ENCODE results near the gene MYL9. TPM values are rescaled to one million over a fixed set of nuclear protein-coding genes. Genes with fewer than 3 reads are reported as not detected.
A peak's percentile ranks its signal among the peaks of the same experiment; 100 is the strongest.

MYL9 gene
- total RNA-seq, 4 donors from 2014 or later: 2,169 to 3,466 (median 2,516) TPM

DNA sequence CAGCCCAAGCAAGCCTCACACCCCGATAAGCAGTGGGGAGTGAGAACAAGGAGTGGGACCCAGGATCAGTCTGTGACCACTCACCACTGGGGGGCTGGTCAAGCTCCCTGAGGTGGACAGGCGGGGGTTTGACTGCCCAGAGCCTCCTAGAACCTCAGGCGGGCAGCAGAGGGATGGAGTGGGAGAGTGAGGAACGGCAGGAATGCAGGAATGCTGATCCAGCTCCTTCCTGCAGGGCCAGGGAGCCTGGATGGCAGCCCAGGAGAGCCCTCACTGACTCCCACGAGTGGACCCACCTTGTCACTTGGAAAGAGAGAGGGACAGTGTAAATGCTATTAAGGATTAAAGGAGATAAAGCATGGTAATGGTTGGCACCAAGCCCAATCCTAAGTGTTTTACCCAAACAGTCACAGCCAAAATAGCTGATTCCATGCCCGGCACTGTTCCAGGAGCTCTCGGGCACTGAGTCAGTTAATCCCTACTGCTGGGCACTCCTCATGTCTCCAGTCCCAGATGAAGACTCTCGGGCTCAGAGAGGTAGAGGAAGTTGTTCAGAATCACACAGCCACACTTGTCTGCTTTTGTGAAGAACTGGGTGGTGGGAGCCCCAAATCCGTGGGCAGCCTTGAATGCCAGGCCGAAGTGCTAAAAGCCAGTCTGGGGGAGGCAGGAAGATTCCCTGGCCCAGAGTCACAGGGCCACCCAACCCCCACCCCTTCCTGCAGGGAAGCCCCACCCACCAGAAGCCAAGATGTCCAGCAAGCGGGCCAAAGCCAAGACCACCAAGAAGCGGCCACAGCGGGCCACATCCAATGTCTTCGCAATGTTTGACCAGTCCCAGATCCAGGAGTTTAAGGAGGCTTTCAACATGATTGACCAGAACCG, 3.1 kb downstream of the MYL9 start:
- 41% methylated on average over 9 of the region's 15 CpGs for WGBS
- Histone ChIP-seq H3K27me3 (no peaks in the 10 kb centered on the region), H3K27ac (replicated peaks in 1 of 4) (peak overlapping the region; percentile 95 to 99 (median 98)), H3K9me3 (no peaks in the 10 kb centered on the region), H3K36me3 (peaks cover 28 to 56% (median 49%) of the 10 kb centered on the region in 4 donors), H3K4me3 (peak overlapping the region; percentile 73 to 92 (median 88)), H3K4me1 (peaks cover 55 to 93% (median 89%) of the 10 kb centered on the region in 4 donors)
- TF ChIP-seq POLR2AphosphoS5 (IDR thresholded peaks at IDR 0.05): peak; percentile 33 to 69
- TF ChIP-seq POLR2A (IDR thresholded peaks at IDR 0.05; ENCODE audit: low read depth): no peak
- TF ChIP-seq, protein P1, sequence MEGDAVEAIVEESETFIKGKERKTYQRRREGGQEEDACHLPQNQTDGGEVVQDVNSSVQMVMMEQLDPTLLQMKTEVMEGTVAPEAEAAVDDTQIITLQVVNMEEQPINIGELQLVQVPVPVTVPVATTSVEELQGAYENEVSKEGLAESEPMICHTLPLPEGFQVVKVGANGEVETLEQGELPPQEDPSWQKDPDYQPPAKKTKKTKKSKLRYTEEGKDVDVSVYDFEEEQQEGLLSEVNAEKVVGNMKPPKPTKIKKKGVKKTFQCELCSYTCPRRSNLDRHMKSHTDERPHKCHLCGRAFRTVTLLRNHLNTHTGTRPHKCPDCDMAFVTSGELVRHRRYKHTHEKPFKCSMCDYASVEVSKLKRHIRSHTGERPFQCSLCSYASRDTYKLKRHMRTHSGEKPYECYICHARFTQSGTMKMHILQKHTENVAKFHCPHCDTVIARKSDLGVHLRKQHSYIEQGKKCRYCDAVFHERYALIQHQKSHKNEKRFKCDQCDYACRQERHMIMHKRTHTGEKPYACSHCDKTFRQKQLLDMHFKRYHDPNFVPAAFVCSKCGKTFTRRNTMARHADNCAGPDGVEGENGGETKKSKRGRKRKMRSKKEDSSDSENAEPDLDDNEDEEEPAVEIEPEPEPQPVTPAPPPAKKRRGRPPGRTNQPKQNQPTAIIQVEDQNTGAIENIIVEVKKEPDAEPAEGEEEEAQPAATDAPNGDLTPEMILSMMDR (IDR thresholded peaks at IDR 0.05): no peak
- TF ChIP-seq EP300 (IDR thresholded peaks at IDR 0.05): no peak
- intact Hi-C loops (cut with DNase I): loop anchor here (5.0 kb wide), 1 partner anchor 82 kb away; no protein-coding TSS in a partner anchor
- no peak for DNase-seq (ENCODE audit: extremely low spot score)

GRCh38 chr20:36546111-36546736, 4.9 kb downstream of the MYL9 start:
- intact Hi-C loops (cut with DNase I): no loop called here
- H3K27me3 ChIP-seq: no peaks in the 10 kb centered on the region

GRCh38 chr20:36547186-36548005, 6.1 kb downstream of the MYL9 start:
- Histone ChIP-seq H3K4me3 (peak overlapping the region in 2 of 4 donors; percentile 3 to 92), H3K4me1 (peaks cover 55 to 93% (median 90%) of the 10 kb centered on the region in 4 donors), H3K27ac (replicated peaks in 1 of 4) (peak overlapping the region; percentile 32 to 97 (median 88)), H3K36me3 (peaks cover 28 to 61% (median 53%) of the 10 kb centered on the region in 4 donors), H3K9me3 (no peaks in the 10 kb centered on the region), H3K27me3 (no peaks in the 10 kb centered on the region)
- intact Hi-C loops (cut with DNase I): no loop called here
- 44% methylated on average over 9 of the region's 12 CpGs for WGBS
- DNase-seq (ENCODE audit: extremely low spot score): no peak
- TF ChIP-seq EP300 (IDR thresholded peaks at IDR 0.05): no peak
- TF ChIP-seq, protein P1 (IDR thresholded peaks at IDR 0.05): no peak
- no peak for TF ChIP-seq POLR2A (IDR thresholded peaks at IDR 0.05; ENCODE audit: low read depth)
- no peak for TF ChIP-seq POLR2AphosphoS5 (IDR thresholded peaks at IDR 0.05)

More at GRCh38 chr20:36546111-36546736, 4.9 kb downstream of the MYL9 start:
- 31% methylated on average over 6 of the region's 14 CpGs for WGBS
- H3K4me3 ChIP-seq: peak overlapping the region; percentile 73 to 92 (median 88)
- H3K4me1 ChIP-seq: peaks cover 59 to 93% (median 92%) of the 10 kb centered on the region in 4 donors
- H3K27ac ChIP-seq (replicated peaks in 1 of 4): peak overlapping the region; percentile 95 to 99 (median 98)
- H3K9me3 ChIP-seq: no peaks in the 10 kb centered on the region
- DNase-seq (ENCODE audit: extremely low spot score): no peak
- TF ChIP-seq POLR2AphosphoS5 (IDR thresholded peaks at IDR 0.05): no peak
- TF ChIP-seq, protein P1 (IDR thresholded peaks at IDR 0.05): no peak
- TF ChIP-seq POLR2A (IDR thresholded peaks at IDR 0.05; ENCODE audit: low read depth): no peak
- TF ChIP-seq EP300 (IDR thresholded peaks at IDR 0.05): no peak
- H3K36me3 ChIP-seq: peaks cover 28 to 61% (median 53%) of the 10 kb centered on the region in 4 donors

- peaks cover 50 to 87% (median 85%) of the 10 kb centered on the region in 4 donors for H3K4me1 ChIP-seq
- H3K27ac ChIP-seq (replicated peaks in 1 of 4): peak overlapping the region; percentile 70 to 97 (median 88)
- no peak for DNase-seq (ENCODE audit: extremely low spot score)
- peaks cover 28 to 57% (median 53%) of the 10 kb centered on the region in 4 donors for H3K36me3 ChIP-seq
- no peaks in the 10 kb centered on the region for H3K27me3 ChIP-seq
- intact Hi-C loops (cut with DNase I): no loop called here
- no peaks in the 10 kb centered on the region for H3K9me3 ChIP-seq
- 68% methylated on average over 12 of the region's 12 CpGs for WGBS
- TF ChIP-seq POLR2AphosphoS5 (IDR thresholded peaks at IDR 0.05) (peak in 1 of 2 donors; percentile 15), POLR2A (IDR thresholded peaks at IDR 0.05; ENCODE audit: low read depth) (no peak), EP300 (IDR thresholded peaks at IDR 0.05) (no peak)
- TF ChIP-seq, protein P1 (IDR thresholded peaks at IDR 0.05): peak in 1 of 3 experiments; percentile 22
- H3K4me3 ChIP-seq: peak overlapping the region in 2 of 4 donors; percentile 3 to 4
Measured at GRCh38 chr20:36548006-36548315, 6.6 kb downstream of the MYL9 start.
